B cell (primary cell): ENCODE data around the gene PCSK4. TPM values are rescaled to one million over a fixed set of nuclear protein-coding genes. Genes with fewer than 3 reads are reported as not detected.

Experiments used
- ATAC-seq: fragments of 200-7000 bp; cut with Tn5 transposase; one replicate; pipeline ENCODE4 v1.10.0; 2021; ENCODE audit warnings: low read depth, mild to moderate bottlenecking, moderate number of reproducible peaks, moderate library complexity
- CTCF ChIA-PET: fragments of 350-600 bp; sonication (Branson Sonifier 250); formaldehyde crosslinking; loops from one replicate; lab custom pipeline; 2021; ENCODE audit warnings: antibody characterized with exemption, inconsistent platforms; lab: Charles Lee
- POLR2A ChIA-PET: fragments of 350-600 bp; sonication (Branson Sonifier 250); formaldehyde crosslinking; loops from one replicate; lab custom pipeline; 2021; ENCODE audit warnings: antibody characterized with exemption; lab: Charles Lee
- DNase-seq: peaks from one replicate; pipeline ENCODE4 v3.0.0; 2013
- H2AFZ ChIP-seq: 2 replicates; pipeline ENCODE4 v1.6.1; 2012; ENCODE audit warnings: mild to moderate bottlenecking, low read depth, low read length; ENCODE audit not compliant: insufficient read depth, poor library complexity, severe bottlenecking
- H3K27ac ChIP-seq, 2 donors: 1 replicate in 1 of 2; 2 replicates in 1 of 2; pipeline ENCODE4 v1.5.1; 2012 to 2013; ENCODE audit warnings: low read length in 2 of 2, mild to moderate bottlenecking in 2 of 2, moderate library complexity in 1 of 2
- H3K27me3 ChIP-seq, 4 experiments: fragments of 200-600 bp in 1 of 4; sonication (generic) in 1 of 4; replicated peaks in 1 of 4; 1 replicate in 2 of 4; 2 replicates in 2 of 4; pipeline versions ENCODE4 v1.6.1 to v1.7.0; 2013 to 2016; ENCODE audit warnings: low read length in 3 of 4, mild to moderate bottlenecking in 2 of 4, mixed read lengths in 1 of 4, moderate library complexity in 1 of 4; ENCODE audit not compliant: insufficient read depth in 4 of 4, control insufficient read depth in 3 of 4; ENCODE audit errors: control extremely low read depth in 1 of 4
- H3K36me3 ChIP-seq, 2 experiments: replicated peaks in 1 of 2; 1 replicate in 1 of 2; 2 replicates in 1 of 2; pipeline versions ENCODE4 v1.6.1 to v1.7.1; 2013; ENCODE audit warnings: low read length in 1 of 2; ENCODE audit not compliant: insufficient read depth in 2 of 2, control insufficient read depth in 1 of 2; ENCODE audit errors: control extremely low read depth in 1 of 2, extremely low read depth in 1 of 2
- H3K4me1 ChIP-seq, 2 donors: fragments of 200-600 bp in 1 of 2; sonication (generic) in 1 of 2; 1 replicate in 1 of 2; 2 replicates in 1 of 2; pipeline versions ENCODE4 v1.5.1 to v1.6.1; 2013 to 2017; ENCODE audit warnings: low read length in 2 of 2; ENCODE audit not compliant: control insufficient read depth in 2 of 2, insufficient read depth in 2 of 2
- H3K4me2 ChIP-seq: replicated peaks from 2 replicates; pipeline ENCODE3; 2012; ENCODE audit warnings: mild to moderate bottlenecking, low read depth, low read length; ENCODE audit not compliant: poor library complexity, severe bottlenecking
- H3K4me3 ChIP-seq, 5 experiments: fragments of 200-600 bp in 1 of 5; sonication (generic) in 1 of 5; 1 replicate in 3 of 5; 2 replicates in 2 of 5; pipeline versions ENCODE4 v1.5.1 to v1.7.0; 2011 to 2016; ENCODE audit warnings: low read length in 4 of 5, mild to moderate bottlenecking in 4 of 5, low read depth in 2 of 5, control low read depth in 1 of 5, moderate library complexity in 1 of 5; ENCODE audit not compliant: insufficient read depth in 1 of 5; ENCODE audit errors: control extremely low read depth in 1 of 5, extremely low read depth in 1 of 5
- H3K79me2 ChIP-seq: fragments of 200-600 bp; sonication (generic); one replicate; pipeline ENCODE4 v1.6.0; 2016; ENCODE audit warnings: low read length; ENCODE audit not compliant: control insufficient read depth, insufficient read depth
- H3K9ac ChIP-seq: fragments of 200-600 bp; sonication (generic); 2 replicates; pipeline ENCODE4 v1.6.1; 2017; ENCODE audit warnings: mild to moderate bottlenecking, low read length, moderate library complexity
- H3K9me3 ChIP-seq, 3 donors: one replicate each; pipeline versions ENCODE4 v1.6.1 to v1.7.1; 2013; ENCODE audit warnings: low read length in 2 of 3; ENCODE audit not compliant: control insufficient read depth in 2 of 3, insufficient read depth in 1 of 3; ENCODE audit errors: control extremely low read depth in 1 of 3
- H4K20me1 ChIP-seq: 2 replicates; pipeline ENCODE4 v1.6.0; 2012; ENCODE audit warnings: mild to moderate bottlenecking, low read length; ENCODE audit not compliant: insufficient read depth, control insufficient read depth, poor library complexity, severe bottlenecking
- H3K27ac Mint-ChIP-seq: one replicate; pipeline ENCODE4 v1.8.0; 2021; ENCODE audit warnings: mixed read lengths
- H3K27me3 Mint-ChIP-seq: one replicate; pipeline ENCODE4 v1.8.0; 2021; ENCODE audit warnings: mixed read lengths
- H3K4me1 Mint-ChIP-seq: one replicate; pipeline ENCODE4 v1.8.0; 2021; ENCODE audit warnings: mixed read lengths
- H3K4me3 Mint-ChIP-seq: one replicate; pipeline ENCODE4 v1.8.0; 2021; ENCODE audit warnings: mixed read lengths
- H3K9me3 Mint-ChIP-seq: one replicate; pipeline ENCODE4 v1.8.0; 2022; ENCODE audit warnings: mixed read lengths; ENCODE audit not compliant: insufficient read depth
- CTCF ChIP-seq: fragments of 200-600 bp; IDR thresholded peaks from one replicate; pipeline ENCODE4 v1.8.0; 2022; ENCODE audit warnings: antibody characterized with exemption, mild to moderate bottlenecking
- EZH2 ChIP-seq: IDR thresholded peaks from 2 replicates; pipeline ENCODE4 v1.6.1; 2012; ENCODE audit warnings: borderline replicate concordance, low read depth, mild to moderate bottlenecking, moderate library complexity, low read length; ENCODE audit not compliant: insufficient read depth, poor library complexity, severe bottlenecking
- WGBS: methylation state at CpG from one replicate; pipeline ENCODE4 v1.1.5; 2013; ENCODE audit warnings: missing lambda C conversion rate; ENCODE audit not compliant: insufficient coverage; 5-methylcytosine and 5-hydroxymethylcytosine counted together
- intact Hi-C: fragments of 100-400 bp; cut with micrococcal nuclease; formaldehyde crosslinking; loops from one replicate; pipeline ENCODE4 v1.10.0; 2022
- polyA plus RNA-seq: library from polyadenylated mRNA; depleted of rRNA; stranded (reverse); fragments of >200 nt; gene quantifications from 2 replicates; pipeline ENCODE4 v1.2.3, GENCODE V29; 2012
- total RNA-seq, 2 donors: library from RNA; stranded (reverse); fragments of 120-200 nt in 1 of 2; gene quantifications; 1 replicate in 1 of 2; 2 replicates in 1 of 2; pipeline versions ENCODE4 v1.2.3 to v1.2.4, GENCODE V29; 2013 to 2022

PCSK4 gene
- total and polyA plus RNA-seq, 2 donors (not counting 1 experiment from before 2014, with no cell fraction given), result 1.1 to 1.3 TPM

DNA sequence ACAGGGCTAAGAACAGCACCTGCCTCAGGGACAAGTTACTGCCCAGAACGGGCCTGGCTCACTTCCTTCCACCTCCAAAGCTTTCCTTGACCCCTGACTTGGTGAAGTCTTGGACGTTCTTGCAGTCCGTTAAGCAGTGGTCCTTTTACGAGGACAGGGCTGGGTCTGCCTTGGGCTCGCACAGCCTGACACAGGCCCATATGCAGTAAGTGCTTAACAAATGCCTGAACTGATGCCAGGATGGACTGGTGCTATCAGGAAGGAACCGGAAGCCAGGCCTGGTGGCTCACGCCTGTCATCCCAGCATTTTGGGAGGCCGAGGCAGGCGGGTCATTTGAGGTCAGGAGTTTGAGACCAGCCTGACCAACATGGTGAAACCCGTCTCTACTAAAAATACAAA lies 31.9 kb upstream of the PCSK4 start:
- intact Hi-C loops, result no loop called here
- H3K9me3 Mint-ChIP-seq, result no peaks in the 10 kb centered on the region
- no peak overlapping the region for H3K9ac ChIP-seq
- no peak overlapping the region for H3K27ac Mint-ChIP-seq
- TF ChIP-seq EZH2 (no peak), CTCF (no peak)
- H3K4me1 Mint-ChIP-seq, result peaks cover 7% of the 10 kb centered on the region
- H3K4me2 ChIP-seq, result no peak overlapping the region
- CTCF ChIA-PET, result no interaction called here
- H3K27me3 Mint-ChIP-seq, result peaks cover 32% of the 10 kb centered on the region
- H3K9me3 ChIP-seq, result peaks cover 0 to 14% (median 0%) of the 10 kb centered on the region in 3 donors
- ATAC-seq, result no peak
- no peak for DNase-seq
- H3K4me1 ChIP-seq, result peaks cover 3 to 8% of the 10 kb centered on the region in 2 donors
- POLR2A ChIA-PET, result interaction anchor here (0.7 kb wide), 1 partner anchor 176 kb away, joined by 3 read pairs; no protein-coding TSS in a partner anchor
- H3K79me2 ChIP-seq, result no peaks in the 10 kb centered on the region
- peaks cover 0 to 38% (median 18%) of the 10 kb centered on the region in 4 experiments for H3K27me3 ChIP-seq
- H3K27ac ChIP-seq, result no peak overlapping the region
- no peak overlapping the region for H3K4me3 ChIP-seq
- 77% methylated on average over 7 of the region's 10 CpGs for WGBS
- H2AFZ ChIP-seq, result no peak overlapping the region
- no peaks in the 10 kb centered on the region for H4K20me1 ChIP-seq
- H3K36me3 ChIP-seq, result no peaks in the 10 kb centered on the region
- H3K4me3 Mint-ChIP-seq, result no peak overlapping the region

DNA sequence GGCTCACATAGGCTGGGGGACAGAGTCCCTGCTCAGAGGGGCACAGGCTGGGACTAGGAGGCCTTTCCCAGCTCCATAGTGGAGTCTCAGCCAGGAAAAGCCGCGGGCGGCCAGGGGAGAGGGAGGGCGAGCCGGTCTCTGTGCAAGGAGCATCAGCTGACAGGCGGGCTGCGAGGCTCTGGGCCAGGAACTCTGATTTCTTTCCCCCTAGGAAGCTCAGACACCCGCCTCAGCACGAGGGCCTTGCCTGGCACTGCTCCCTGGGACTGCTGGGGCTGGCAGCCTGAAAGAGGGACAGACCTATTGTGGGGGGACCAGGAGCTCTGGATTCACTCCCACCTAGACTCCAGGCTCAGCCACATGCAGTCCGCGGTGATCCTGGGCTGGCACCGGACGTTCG lies 31.5 kb upstream of the PCSK4 start:
- H3K9me3 Mint-ChIP-seq, result no peaks in the 10 kb centered on the region
- Histone ChIP-seq H4K20me1 (no peaks in the 10 kb centered on the region), H3K4me2 (no peak overlapping the region), H3K4me3 (no peak overlapping the region), H3K36me3 (no peaks in the 10 kb centered on the region), H3K9me3 (peaks cover 0 to 16% (median 0%) of the 10 kb centered on the region in 3 donors), H2AFZ (no peak overlapping the region), H3K79me2 (no peaks in the 10 kb centered on the region), H3K9ac (no peak overlapping the region), H3K4me1 (peaks cover 3 to 8% of the 10 kb centered on the region in 2 donors), H3K27me3 (peaks cover 0 to 38% (median 18%) of the 10 kb centered on the region in 4 experiments), H3K27ac (no peak overlapping the region)
- ChIA-PET CTCF (no interaction called here), POLR2A (interaction anchor here (0.7 kb wide), 2 partner anchors 10 to 176 kb away, joined by 3 to 4 read pairs; no protein-coding TSS in a partner anchor)
- peaks cover 34% of the 10 kb centered on the region for H3K27me3 Mint-ChIP-seq
- DNase-seq, result no peak
- no peak for ATAC-seq
- TF ChIP-seq CTCF (no peak), EZH2 (no peak)
- H3K4me1 Mint-ChIP-seq, result peaks cover 7% of the 10 kb centered on the region
- no peak overlapping the region for H3K27ac Mint-ChIP-seq
- intact Hi-C loops, result no loop called here
- no peak overlapping the region for H3K4me3 Mint-ChIP-seq
- WGBS, result 83% methylated on average over 10 of the region's 14 CpGs
